AG04450 (cell line): Measurements from ENCODE around the gene MCC. TPM values are rescaled to one million over a fixed set of nuclear protein-coding genes. Genes with fewer than 3 reads are reported as not detected.

Source experiments
- CTCF ChIA-PET: fragments of 300-600, 350-600 bp; formaldehyde crosslinking; extraction: SDS; loops from one replicate; lab custom pipeline; 2022; ENCODE audit warnings: antibody characterized with exemption, inconsistent platforms; lab: Charles Lee
- POLR2A ChIA-PET: fragments of 350-600 bp; formaldehyde crosslinking; extraction: SDS; loops from one replicate; lab custom pipeline; 2021; ENCODE audit warnings: antibody characterized with exemption, inconsistent platforms; lab: Yijun Ruan, JAX
- DNase-seq: peaks from one replicate; pipeline ENCODE4 v3.0.0-alpha.2; 2011; ENCODE audit warnings: low read depth, low spot score
- H3K27ac ChIP-seq: one replicate; pipeline ENCODE4 v1.5.1; 2012; ENCODE audit warnings: low read depth, low read length, control low read depth
- H3K27me3 ChIP-seq: one replicate; pipeline ENCODE4 v1.6.0; 2012; ENCODE audit warnings: low read length; ENCODE audit not compliant: control insufficient read depth, insufficient read depth
- H3K4me3 ChIP-seq: 2 replicates; pipeline ENCODE4 v1.5.1; 2011; ENCODE audit warnings: mild to moderate bottlenecking, low read depth, low read length, control low read depth
- H3K9me3 ChIP-seq: 2 replicates; pipeline ENCODE4 v1.5.1; 2012; ENCODE audit warnings: low read length; ENCODE audit not compliant: control insufficient read depth, insufficient read depth
- polyA plus RNA-seq: library from polyadenylated mRNA; depleted of rRNA; stranded (reverse); fragments of >200 nt; gene quantifications from 2 replicates; pipeline ENCODE4 v1.2.3, GENCODE V29; 2011
- TF ChIP-seq, protein P1 (sequence below): IDR thresholded peaks from 2 replicates; pipeline ENCODE4 v1.5.1; 2011; ENCODE audit warnings: low read depth, low read length, control low read depth, inconsistent platforms

The MCC gene
- polyA plus RNA-seq, 1 experiment, result 17.5 TPM

DNA sequence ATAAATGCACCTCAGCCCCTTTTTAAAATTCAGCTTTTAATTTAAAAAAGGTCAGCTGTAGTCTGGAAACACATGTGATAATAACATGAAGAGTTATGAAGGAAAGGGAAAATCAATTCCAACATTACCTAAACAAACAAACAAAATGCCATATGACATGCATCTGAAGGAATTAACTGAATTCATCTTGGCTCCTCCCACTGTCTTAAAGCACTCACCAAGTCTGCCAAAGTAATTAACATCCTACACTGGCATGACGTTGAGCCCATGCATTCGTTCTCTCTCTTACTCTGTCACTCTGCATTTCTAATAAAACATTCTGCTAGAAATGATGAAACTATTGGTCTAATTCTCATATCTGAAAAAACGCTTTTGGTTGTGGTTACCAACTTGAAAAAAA is 91.2 kb downstream of the MCC start:
- TF ChIP-seq, protein P1, sequence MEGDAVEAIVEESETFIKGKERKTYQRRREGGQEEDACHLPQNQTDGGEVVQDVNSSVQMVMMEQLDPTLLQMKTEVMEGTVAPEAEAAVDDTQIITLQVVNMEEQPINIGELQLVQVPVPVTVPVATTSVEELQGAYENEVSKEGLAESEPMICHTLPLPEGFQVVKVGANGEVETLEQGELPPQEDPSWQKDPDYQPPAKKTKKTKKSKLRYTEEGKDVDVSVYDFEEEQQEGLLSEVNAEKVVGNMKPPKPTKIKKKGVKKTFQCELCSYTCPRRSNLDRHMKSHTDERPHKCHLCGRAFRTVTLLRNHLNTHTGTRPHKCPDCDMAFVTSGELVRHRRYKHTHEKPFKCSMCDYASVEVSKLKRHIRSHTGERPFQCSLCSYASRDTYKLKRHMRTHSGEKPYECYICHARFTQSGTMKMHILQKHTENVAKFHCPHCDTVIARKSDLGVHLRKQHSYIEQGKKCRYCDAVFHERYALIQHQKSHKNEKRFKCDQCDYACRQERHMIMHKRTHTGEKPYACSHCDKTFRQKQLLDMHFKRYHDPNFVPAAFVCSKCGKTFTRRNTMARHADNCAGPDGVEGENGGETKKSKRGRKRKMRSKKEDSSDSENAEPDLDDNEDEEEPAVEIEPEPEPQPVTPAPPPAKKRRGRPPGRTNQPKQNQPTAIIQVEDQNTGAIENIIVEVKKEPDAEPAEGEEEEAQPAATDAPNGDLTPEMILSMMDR, result no peak
- Histone ChIP-seq H3K27ac (no peak overlapping the region), H3K4me3 (no peak overlapping the region), H3K9me3 (no peaks in the 10 kb centered on the region), H3K27me3 (no peaks in the 10 kb centered on the region)
- CTCF ChIA-PET, result interaction anchor here (1.2 to 2.8 kb wide), 2 partner anchors 18 to 215 kb away, joined by 3 to 9 read pairs; no protein-coding TSS in a partner anchor
- POLR2A ChIA-PET, result no interaction called here
- no peak for DNase-seq

DNA sequence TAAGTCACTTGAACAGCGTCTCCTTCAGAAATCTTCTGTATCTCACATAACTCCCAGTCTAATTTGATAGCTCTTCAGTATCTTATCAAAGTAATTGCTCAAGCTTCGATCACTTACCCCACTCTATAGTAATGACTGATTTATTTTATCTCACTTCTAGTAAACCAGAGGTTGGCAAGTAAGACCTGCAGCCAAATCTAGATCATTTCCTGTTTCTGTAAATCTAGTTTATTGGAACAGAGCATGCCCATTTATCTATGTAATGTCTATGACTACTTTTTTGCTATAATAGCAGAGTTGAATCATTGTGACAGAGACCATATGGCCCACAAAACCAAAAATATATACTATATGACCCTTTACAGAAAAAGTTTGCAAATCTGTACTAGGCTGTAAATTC is 93.6 kb downstream of the MCC start:
- Histone ChIP-seq H3K27ac (no peak overlapping the region), H3K4me3 (no peak overlapping the region), H3K27me3 (no peaks in the 10 kb centered on the region), H3K9me3 (no peaks in the 10 kb centered on the region)
- TF ChIP-seq, protein P1, result no peak
- CTCF ChIA-PET, result interaction anchor here (1.0 kb wide), 2 partner anchors 12 to 15 kb away, joined by 3 to 4 read pairs; no protein-coding TSS in a partner anchor
- no peak for DNase-seq
- POLR2A ChIA-PET, result no interaction called here

DNA sequence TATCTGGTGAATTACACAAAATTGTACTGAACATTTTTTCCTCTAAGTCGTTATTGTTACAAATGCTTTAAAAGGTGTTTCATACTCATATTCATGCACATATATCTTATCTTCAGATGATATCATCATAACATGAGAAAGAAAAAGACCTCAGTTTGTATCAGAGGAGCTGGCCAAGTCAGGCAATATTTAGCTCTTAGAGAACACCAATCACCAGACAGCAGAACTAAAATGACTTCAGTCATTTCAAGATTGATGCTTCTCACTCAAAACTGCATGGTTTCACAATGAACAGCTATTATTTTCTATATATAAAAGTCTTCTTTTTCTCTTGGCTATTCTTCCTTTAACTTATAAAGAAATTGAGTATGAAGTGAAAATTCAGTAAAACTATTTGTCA is 98.0 kb downstream of the MCC start:
- Histone ChIP-seq H3K4me3 (no peak overlapping the region), H3K27ac (no peak overlapping the region), H3K27me3 (no peaks in the 10 kb centered on the region), H3K9me3 (no peaks in the 10 kb centered on the region)
- ChIA-PET POLR2A (no interaction called here), CTCF (interaction anchor here (2.0 kb wide), 1 partner anchor 11 kb away, joined by 6 read pairs; no protein-coding TSS in a partner anchor)
- DNase-seq, result no peak
- TF ChIP-seq, protein P1, result no peak

DNA sequence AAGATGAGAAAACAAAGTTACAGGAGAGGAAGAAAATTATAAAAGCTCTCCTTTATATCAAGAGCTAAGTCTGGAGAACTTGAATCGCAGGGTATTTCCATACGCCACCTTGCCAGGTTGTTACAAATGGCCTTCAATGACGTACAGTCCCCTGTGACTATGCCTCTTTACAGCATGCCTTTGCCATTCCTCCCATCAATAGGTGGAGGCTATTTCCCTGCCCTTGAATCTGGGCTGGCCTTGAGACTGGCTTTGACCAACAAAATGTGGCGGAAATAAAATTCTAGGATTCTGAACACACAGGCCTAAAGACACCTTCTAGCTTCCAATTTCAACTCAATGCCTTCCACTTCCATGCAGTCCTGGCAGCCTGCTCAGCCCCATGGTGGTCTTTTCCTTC is 99.1 kb downstream of the MCC start:
- TF ChIP-seq, protein P1, result no peak
- ChIA-PET CTCF (interaction anchor here (2.0 kb wide), 1 partner anchor 9 kb away, joined by 6 read pairs; no protein-coding TSS in a partner anchor), POLR2A (interaction anchor here (0.5 kb wide), 1 partner anchor 222 kb away, joined by 5 read pairs; no protein-coding TSS in a partner anchor)

DNA sequence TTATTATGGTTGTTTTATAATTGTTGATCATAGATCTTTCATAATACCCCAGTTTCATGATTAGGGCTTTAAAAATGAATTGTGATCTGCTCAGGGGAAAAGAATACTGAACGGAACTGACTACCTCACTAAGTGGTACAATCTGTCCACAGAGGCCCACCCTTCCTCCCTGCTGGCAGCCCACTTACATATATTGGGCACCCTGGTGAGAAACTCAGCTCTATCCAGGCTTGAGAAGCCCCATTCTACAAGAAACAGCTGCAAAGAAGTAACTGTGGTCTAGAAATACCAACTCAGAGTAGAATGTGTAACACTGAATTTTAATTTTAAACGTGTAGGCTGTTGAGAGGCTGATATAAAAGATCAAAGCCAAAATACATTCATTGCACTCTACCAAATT is 100.4 kb downstream of the MCC start:
- TF ChIP-seq, protein P1, result no peak
- CTCF ChIA-PET, result interaction anchor here (1.2 kb wide), 1 partner anchor 8 kb away, joined by 3 read pairs; no protein-coding TSS in a partner anchor
- Histone ChIP-seq H3K27ac (no peak overlapping the region), H3K9me3 (no peaks in the 10 kb centered on the region), H3K27me3 (no peaks in the 10 kb centered on the region), H3K4me3 (no peak overlapping the region)
- POLR2A ChIA-PET, result no interaction called here
- DNase-seq, result no peak

More for the DNA sequence above, 99.1 kb downstream of the MCC start:
- H3K9me3 ChIP-seq, result no peaks in the 10 kb centered on the region
- H3K4me3 ChIP-seq, result no peak overlapping the region
- no peak overlapping the region for H3K27ac ChIP-seq
- no peak for DNase-seq
- no peaks in the 10 kb centered on the region for H3K27me3 ChIP-seq
